HCT116 (cell line): ENCODE measurements around the gene MTUS2. TPM values are rescaled to one million over a fixed set of nuclear protein-coding genes. Genes with fewer than 3 reads are reported as not detected.

ENCODE experiments used
- ATAC-seq: fragments of 200-7000 bp; cut with Tn5 transposase; 2 replicates; pipeline ENCODE4 v1.9.1; 2020; ENCODE audit warnings: mild to moderate bottlenecking, moderate library complexity
- BruUV-seq: library from RNA; stranded (reverse); fragments of 400-500 nt; replicated peaks from 2 replicates; lab custom pipeline; 2021; lab: Mats Ljungman, UMichigan
- CTCF ChIA-PET: fragments of 300-600 bp; sonication (Branson Sonifier 250); formaldehyde crosslinking; loops from one replicate; lab custom pipeline; 2021; ENCODE audit warnings: antibody characterized with exemption; lab: Charles Lee
- POLR2A ChIA-PET: fragments of 300-600, 350-600 bp; sonication (Branson Sonifier 250); formaldehyde crosslinking; loops from one replicate; lab custom pipeline; 2021; ENCODE audit warnings: antibody characterized with exemption; lab: Charles Lee
- RAD21 ChIA-PET, 2 experiments: fragments of 300-600 bp; sonication (Branson Sonifier 250); formaldehyde crosslinking; loops; one replicate each; lab custom pipeline; 2023; ENCODE audit warnings: low total read pairs in 2 of 2; ENCODE audit not compliant: uncharacterized antibody in 2 of 2, unreplicated experiment in 2 of 2, low non-redundant PET in 1 of 2; lab: Charles Lee
- DNase-seq: peaks from one replicate; pipeline ENCODE4 v3.0.0-alpha.2; 2010; ENCODE audit warnings: low read depth, low spot score
- H2AFZ ChIP-seq: fragments of 200-600 bp; shearing (Covaris generic), sonication (generic); 2 replicates; pipeline ENCODE4 v1.6.1; 2017; ENCODE audit warnings: low read depth, mixed run types, mixed read lengths, antibody characterized with exemption, low read length; ENCODE audit not compliant: poor library complexity, severe bottlenecking
- H3K27ac ChIP-seq: 2 replicates; pipeline ENCODE4 v1.5.1; 2012; ENCODE audit warnings: low read depth, low read length
- H3K27me3 ChIP-seq: fragments of 200-600 bp; sonication (generic); 2 replicates; pipeline ENCODE4 v1.6.1; 2016; ENCODE audit warnings: mixed run types, low read length, mixed read lengths; ENCODE audit not compliant: insufficient read depth
- H3K36me3 ChIP-seq, 2 experiments: fragments of 200-500 bp in 1 of 2; fragments of 200-600 bp in 1 of 2; sonication (Bioruptor generic) in 1 of 2; sonication (generic) in 1 of 2; 2 replicates each; pipeline versions ENCODE4 v1.5.1 to v1.6.1; 2014 to 2016; ENCODE audit warnings: low read length in 2 of 2, inconsistent platforms in 1 of 2, mixed read lengths in 1 of 2, mixed run types in 1 of 2; ENCODE audit not compliant: insufficient read depth in 2 of 2, control insufficient read depth in 1 of 2
- H3K4me1 ChIP-seq, 2 experiments: fragments of 200-600 bp in 1 of 2; sonication (generic) in 1 of 2; 2 replicates each; pipeline versions ENCODE4 v1.5.1 to v1.6.1; 2012 to 2017; ENCODE audit warnings: low read length in 2 of 2, inconsistent platforms in 1 of 2, mild to moderate bottlenecking in 1 of 2, mixed read lengths in 1 of 2, mixed run types in 1 of 2, moderate library complexity in 1 of 2; ENCODE audit not compliant: insufficient read depth in 2 of 2, control insufficient read depth in 1 of 2
- H3K4me2 ChIP-seq: fragments of 200-600 bp; sonication (generic); 2 replicates; pipeline ENCODE4 v1.6.1; 2017; ENCODE audit warnings: mixed run types, low read length, mixed read lengths
- H3K4me3 ChIP-seq, 2 experiments: fragments of 200-600 bp in 1 of 2; sonication (generic) in 1 of 2; replicated peaks in 1 of 2; 2 replicates each; pipeline ENCODE4 v1.5.1; 2011 to 2016; ENCODE audit warnings: low read length in 2 of 2, control low read depth in 1 of 2, low read depth in 1 of 2, mild to moderate bottlenecking in 1 of 2, mixed read lengths in 1 of 2, mixed run types in 1 of 2
- H3K79me2 ChIP-seq: fragments of 200-600 bp; sonication (generic); 2 replicates; pipeline ENCODE4 v1.6.1; 2017; ENCODE audit warnings: mild to moderate bottlenecking, mixed run types, low read length, moderate library complexity, mixed read lengths; ENCODE audit not compliant: insufficient read depth
- H3K9ac ChIP-seq: fragments of 200-600 bp; sonication (generic); 2 replicates; pipeline ENCODE4 v1.6.1; 2016; ENCODE audit warnings: low read length, mixed read lengths
- H3K9me2 ChIP-seq: fragments of 200-600 bp; sonication (generic), shearing (Covaris generic); 2 replicates; pipeline ENCODE4 v1.6.1; 2017; ENCODE audit warnings: mixed run types, mild to moderate bottlenecking, moderate library complexity; ENCODE audit not compliant: insufficient read depth
- H3K9me3 ChIP-seq, 2 experiments: fragments of 200-500 bp in 1 of 2; fragments of 200-600 bp in 1 of 2; sonication (Bioruptor generic) in 1 of 2; sonication (generic) in 1 of 2; 2 replicates each; pipeline ENCODE4 v1.6.1; 2014 to 2017; ENCODE audit warnings: low read length in 2 of 2, mixed read lengths in 2 of 2, inconsistent platforms in 1 of 2, low read depth in 1 of 2, mild to moderate bottlenecking in 1 of 2, mixed run types in 1 of 2, moderate library complexity in 1 of 2; ENCODE audit not compliant: control insufficient read depth in 1 of 2, insufficient read depth in 1 of 2
- H4K20me1 ChIP-seq: fragments of 200-600 bp; sonication (generic), shearing (Covaris generic); 2 replicates; pipeline ENCODE4 v1.6.1; 2017; ENCODE audit warnings: mixed run types, mild to moderate bottlenecking, moderate library complexity; ENCODE audit not compliant: insufficient read depth
- CEBPB ChIP-seq: IDR thresholded peaks from 2 replicates; pipeline ENCODE4 v1.6.1; 2012; ENCODE audit warnings: low read depth
- EZH2phosphoT487 ChIP-seq: fragments of 200-600 bp; IDR thresholded peaks from 2 replicates; pipeline ENCODE4 v1.6.1; 2018; ENCODE audit warnings: antibody characterized with exemption, borderline replicate concordance
- RAD21 ChIP-seq: IDR thresholded peaks from 2 replicates; pipeline ENCODE4 v1.6.1; 2012; ENCODE audit warnings: low read depth, mild to moderate bottlenecking
- YY1 ChIP-seq: IDR thresholded peaks from 2 replicates; pipeline ENCODE4 v1.6.1; 2011; ENCODE audit warnings: low read length, low read depth, moderate library complexity, mild to moderate bottlenecking; ENCODE audit not compliant: insufficient replicate concordance; ENCODE audit errors: extremely low read depth
- intact Hi-C: fragments of 100-400 bp; cut with micrococcal nuclease; formaldehyde crosslinking; loops from 2 replicates; pipeline ENCODE4 v1.10.0; 2022
- total RNA-seq: library from RNA; stranded (reverse); gene quantifications from one replicate; pipeline ENCODE4 v1.2.1, GENCODE V29; 2021; ENCODE audit not compliant: unreplicated experiment
- TF ChIP-seq, protein P1 (sequence below): IDR thresholded peaks from 2 replicates; pipeline ENCODE4 v1.6.1; 2012
- TF ChIP-seq, protein P2 (sequence below): IDR thresholded peaks from 2 replicates; pipeline ENCODE4 v1.6.1; 2011; ENCODE audit warnings: mild to moderate bottlenecking, low read length, moderate library complexity; ENCODE audit not compliant: insufficient replicate concordance; ENCODE audit errors: extremely low read depth

MTUS2 gene
- total RNA-seq, 1 experiment from 2014 or later = 0.02 TPM

- ChIA-PET RAD21 (no interaction called here), CTCF (no interaction called here), POLR2A (no interaction called here)
- DNase-seq (no peak), ATAC-seq (no peak)
- no peaks in the 10 kb centered on the region for H3K36me3 ChIP-seq
- H3K9ac ChIP-seq = no peak overlapping the region
- BruUV-seq = no TSS peak
- H4K20me1 ChIP-seq = no peaks in the 10 kb centered on the region
- no peak overlapping the region for H3K4me3 ChIP-seq
- no peaks in the 10 kb centered on the region for H3K9me2 ChIP-seq
- no peak overlapping the region for H3K4me2 ChIP-seq
- H3K9me3 ChIP-seq = no peaks in the 10 kb centered on the region
- H2AFZ ChIP-seq = no peak overlapping the region
- intact Hi-C loops = no loop called here
- H3K4me1 ChIP-seq = no peaks in the 10 kb centered on the region
- H3K79me2 ChIP-seq = no peaks in the 10 kb centered on the region
- H3K27ac ChIP-seq = no peak overlapping the region
- peaks cover 44% of the 10 kb centered on the region for H3K27me3 ChIP-seq
- no peak for TF ChIP-seq RAD21
Observed at GRCh38 chr13:29490561-29490885, 670.4 kb downstream of the MTUS2 start.

DNA sequence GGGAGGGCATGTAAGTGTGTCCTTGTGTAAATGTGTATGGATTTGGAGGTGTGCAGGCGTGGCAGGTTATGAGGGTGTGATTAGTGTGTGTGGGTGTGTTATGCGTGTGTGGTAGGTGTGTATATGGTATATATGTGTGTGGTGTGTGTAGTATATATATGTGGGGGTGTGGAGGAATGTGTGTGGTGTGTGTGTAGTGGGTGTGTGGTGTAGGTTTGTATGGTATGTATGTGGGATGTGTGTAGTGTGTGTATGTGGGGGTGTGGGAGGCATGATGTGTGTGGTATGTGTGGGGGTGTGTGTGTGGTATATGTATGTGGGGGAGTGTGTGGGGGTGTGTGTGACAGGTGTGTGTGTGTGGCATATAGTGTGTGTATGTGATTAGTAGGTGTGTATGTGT, 671.1 kb downstream of the MTUS2 start:
- peaks cover 43% of the 10 kb centered on the region for H3K27me3 ChIP-seq
- H3K9me2 ChIP-seq = no peaks in the 10 kb centered on the region
- ATAC-seq (no peak), DNase-seq (no peak)
- no peaks in the 10 kb centered on the region for H3K4me1 ChIP-seq
- H3K9ac ChIP-seq = no peak overlapping the region
- no peak overlapping the region for H3K4me3 ChIP-seq
- no peaks in the 10 kb centered on the region for H3K9me3 ChIP-seq
- no peaks in the 10 kb centered on the region for H3K79me2 ChIP-seq
- H3K36me3 ChIP-seq = no peaks in the 10 kb centered on the region
- no peak overlapping the region for H2AFZ ChIP-seq
- H4K20me1 ChIP-seq = no peaks in the 10 kb centered on the region
- intact Hi-C loops = no loop called here
- ChIA-PET RAD21 (no interaction called here), CTCF (no interaction called here), POLR2A (no interaction called here)
- H3K4me2 ChIP-seq = no peak overlapping the region
- no peak overlapping the region; the same call in 1 of the 2 replicates for H3K27ac ChIP-seq
- no TSS peak for BruUV-seq
- TF ChIP-seq, protein P1, sequence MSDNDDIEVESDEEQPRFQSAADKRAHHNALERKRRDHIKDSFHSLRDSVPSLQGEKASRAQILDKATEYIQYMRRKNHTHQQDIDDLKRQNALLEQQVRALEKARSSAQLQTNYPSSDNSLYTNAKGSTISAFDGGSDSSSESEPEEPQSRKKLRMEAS = no peak
- no peak for TF ChIP-seq CEBPB
- no peak for TF ChIP-seq EZH2phosphoT487
- TF ChIP-seq, protein P2, sequence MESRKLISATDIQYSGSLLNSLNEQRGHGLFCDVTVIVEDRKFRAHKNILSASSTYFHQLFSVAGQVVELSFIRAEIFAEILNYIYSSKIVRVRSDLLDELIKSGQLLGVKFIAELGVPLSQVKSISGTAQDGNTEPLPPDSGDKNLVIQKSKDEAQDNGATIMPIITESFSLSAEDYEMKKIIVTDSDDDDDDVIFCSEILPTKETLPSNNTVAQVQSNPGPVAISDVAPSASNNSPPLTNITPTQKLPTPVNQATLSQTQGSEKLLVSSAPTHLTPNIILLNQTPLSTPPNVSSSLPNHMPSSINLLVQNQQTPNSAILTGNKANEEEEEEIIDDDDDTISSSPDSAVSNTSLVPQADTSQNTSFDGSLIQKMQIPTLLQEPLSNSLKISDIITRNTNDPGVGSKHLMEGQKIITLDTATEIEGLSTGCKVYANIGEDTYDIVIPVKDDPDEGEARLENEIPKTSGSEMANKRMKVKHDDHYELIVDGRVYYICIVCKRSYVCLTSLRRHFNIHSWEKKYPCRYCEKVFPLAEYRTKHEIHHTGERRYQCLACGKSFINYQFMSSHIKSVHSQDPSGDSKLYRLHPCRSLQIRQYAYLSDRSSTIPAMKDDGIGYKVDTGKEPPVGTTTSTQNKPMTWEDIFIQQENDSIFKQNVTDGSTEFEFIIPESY = no peak
- no peak for TF ChIP-seq YY1
